GM12878 (cell line): ENCODE measurements around the gene TGFB1. TPM values are rescaled to one million over a fixed set of nuclear protein-coding genes. Genes with fewer than 3 reads are reported as not detected.

ENCODE experiments used
- ATAC-seq: fragments of 200-7000 bp; cut with Tn5 transposase; 3 replicates; pipeline ENCODE4 v1.9.1; 2020; ENCODE audit warnings: mild to moderate bottlenecking, moderate library complexity
- BruUV-seq: library from RNA; stranded (reverse); fragments of 400-500 nt; replicated peaks from 2 replicates; lab custom pipeline; 2021; lab: Mats Ljungman, UMichigan
- CTCF ChIA-PET: fragments of 300-600 bp; sonication (Branson Sonifier 250); formaldehyde crosslinking; extraction: SDS; loops from one replicate; lab custom pipeline; 2021; ENCODE audit warnings: inconsistent platforms; lab: Yijun Ruan, JAX
- POLR2A ChIA-PET: fragments of 350-600 bp; formaldehyde crosslinking; extraction: SDS; loops from one replicate; lab custom pipeline; 2021; ENCODE audit warnings: inconsistent platforms; lab: Charles Lee
- RAD21 ChIA-PET: fragments of 300-600 bp; sonication (Branson Sonifier 250); formaldehyde crosslinking; loops from one replicate; lab custom pipeline; 2023; ENCODE audit warnings: antibody characterized with exemption; ENCODE audit not compliant: unreplicated experiment; lab: Charles Lee
- SMC1A ChIA-PET: fragments of 300-600 bp; sonication (Branson Sonifier 250); formaldehyde crosslinking; loops from one replicate; lab custom pipeline; 2023; ENCODE audit not compliant: unreplicated experiment, uncharacterized antibody; lab: Charles Lee
- DNase-seq: peaks from one replicate; pipeline ENCODE4 v3.0.0-alpha.2; 2011; ENCODE audit warnings: low read depth, low spot score
- FAIRE-seq: peaks from 3 replicates; lab custom pipeline; 2011; peaks lifted over from hg19 to GRCh38; lab: Jason Lieb, UNC
- H2AFZ ChIP-seq: 2 replicates; pipeline ENCODE4 v1.6.0; 2011; ENCODE audit warnings: low read depth, low read length, control low read depth; ENCODE audit not compliant: control insufficient read depth
- H3K27ac ChIP-seq: 2 replicates; pipeline ENCODE4 v1.5.1; 2011; ENCODE audit warnings: control low read depth; ENCODE audit not compliant: control insufficient read depth, insufficient read depth
- H3K27me3 ChIP-seq, 2 experiments: replicated peaks in 1 of 2; 2 replicates each; pipeline versions ENCODE4 v1.6.0 to v1.6.1; 2011; ENCODE audit warnings: low read length in 1 of 2; ENCODE audit not compliant: control insufficient read depth in 2 of 2, insufficient read depth in 2 of 2
- H3K36me3 ChIP-seq, 2 experiments: 2 replicates each; pipeline ENCODE4 v1.5.1; 2011; ENCODE audit warnings: low read length in 1 of 2; ENCODE audit not compliant: control insufficient read depth in 2 of 2, insufficient read depth in 2 of 2
- H3K4me1 ChIP-seq: 2 replicates; pipeline ENCODE4 v1.6.1; 2011; ENCODE audit warnings: mild to moderate bottlenecking, low read length, moderate library complexity, mixed read lengths; ENCODE audit not compliant: control insufficient read depth, insufficient read depth
- H3K4me2 ChIP-seq: 2 replicates; pipeline ENCODE4 v1.6.0; 2011; ENCODE audit warnings: control low read depth; ENCODE audit not compliant: control insufficient read depth, insufficient read depth
- H3K4me3 ChIP-seq: fragments of 200-600 bp; sonication (generic); 2 replicates; pipeline ENCODE4 v1.5.1; 2016
- H3K79me2 ChIP-seq: 2 replicates; pipeline ENCODE4 v1.6.0; 2011; ENCODE audit warnings: low read length; ENCODE audit not compliant: control insufficient read depth, insufficient read depth
- H3K9ac ChIP-seq: 2 replicates; pipeline ENCODE4 v1.8.0; 2011; ENCODE audit warnings: low read length, control low read depth, mixed read lengths; ENCODE audit not compliant: control insufficient read depth, insufficient read depth
- H3K9me3 ChIP-seq: replicated peaks from 3 replicates; pipeline ENCODE4 v1.5.1; 2011; ENCODE audit warnings: mild to moderate bottlenecking, low read length; ENCODE audit not compliant: control insufficient read depth, insufficient read depth
- H4K20me1 ChIP-seq: 2 replicates; pipeline ENCODE4 v1.6.0; 2011; ENCODE audit not compliant: control insufficient read depth, insufficient read depth
- ASH2L ChIP-seq: fragments of 300-600, 200-600 bp; sonication (generic); IDR thresholded peaks from 2 replicates; pipeline ENCODE4 v1.6.1; 2017; ENCODE audit warnings: low read depth, mild to moderate bottlenecking, borderline replicate concordance
- CBX5 ChIP-seq: sonication (generic); IDR thresholded peaks from 2 replicates; pipeline ENCODE4 v1.6.1; 2016; ENCODE audit warnings: low read depth, moderate library complexity, mild to moderate bottlenecking, inconsistent platforms
- CEBPZ ChIP-seq: fragments of 150-350 bp; IDR thresholded peaks from 2 replicates; pipeline ENCODE4 v1.6.1; 2016; ENCODE audit warnings: low read depth, low read length
- ETV6 ChIP-seq, 2 experiments: fragments of 450-650 bp in 1 of 2; IDR thresholded peaks in 1 of 2; conservative IDR thresholded peaks in 1 of 2; 2 replicates each; pipeline ENCODE4 v1.6.1; 2014; ENCODE audit warnings: antibody characterized with exemption in 1 of 2, borderline replicate concordance in 1 of 2, low read depth in 1 of 2, mild to moderate bottlenecking in 1 of 2, moderate library complexity in 1 of 2
- GABPA ChIP-seq: IDR thresholded peaks from 2 replicates; pipeline ENCODE4 v1.6.1; 2014; ENCODE audit warnings: antibody characterized with exemption, low read depth, mild to moderate bottlenecking, inconsistent platforms
- GATAD2B ChIP-seq: fragments of 450-650 bp; conservative IDR thresholded peaks from 2 replicates; pipeline ENCODE4 v1.6.1; 2017; ENCODE audit warnings: low read depth, mild to moderate bottlenecking, moderate library complexity
- MYB ChIP-seq: fragments of 150-350 bp; IDR thresholded peaks from 2 replicates; pipeline ENCODE4 v1.6.1; 2014; ENCODE audit warnings: mild to moderate bottlenecking, low read depth, low read length, borderline replicate concordance
- PKNOX1 ChIP-seq: fragments of 450-650 bp; IDR thresholded peaks from 2 replicates; pipeline ENCODE4 v1.6.1; 2016; ENCODE audit warnings: mild to moderate bottlenecking
- RFX5 ChIP-seq: IDR thresholded peaks from 2 replicates; pipeline ENCODE4 v1.6.1; 2011; ENCODE audit warnings: low read depth, low read length, improper control_type of control experiment
- SKIL ChIP-seq: fragments of 450-650 bp; IDR thresholded peaks from 2 replicates; pipeline ENCODE4 v1.6.1; 2017; ENCODE audit warnings: mild to moderate bottlenecking, low read depth, inconsistent platforms; ENCODE audit not compliant: poor library complexity, severe bottlenecking
- SMAD1 ChIP-seq: fragments of 450-650 bp; IDR thresholded peaks from 2 replicates; pipeline ENCODE4 v1.6.1; 2018; ENCODE audit warnings: mild to moderate bottlenecking, low read depth; ENCODE audit not compliant: partially characterized antibody
- SMAD5 ChIP-seq: IDR thresholded peaks from 2 replicates; pipeline ENCODE4 v1.6.1; 2016; ENCODE audit warnings: antibody characterized with exemption, low read depth
- SP1 ChIP-seq: IDR thresholded peaks from one replicate; pipeline ENCODE4 v1.6.1; 2011; ENCODE audit warnings: low read depth, low read length
- SREBF2 ChIP-seq: IDR thresholded peaks from 2 replicates; pipeline ENCODE4 v1.6.1; 2012; ENCODE audit warnings: mild to moderate bottlenecking, low read length
- SRF ChIP-seq, 2 experiments: IDR thresholded peaks; 2 replicates each; pipeline ENCODE4 v1.6.1; 2011; ENCODE audit warnings: low read depth in 2 of 2, low read length in 2 of 2, mild to moderate bottlenecking in 1 of 2, moderate library complexity in 1 of 2
- TARDBP ChIP-seq: IDR thresholded peaks from 2 replicates; pipeline ENCODE4 v1.6.1; 2016; ENCODE audit warnings: borderline replicate concordance
- TCF12 ChIP-seq: IDR thresholded peaks from 2 replicates; pipeline ENCODE4 v1.6.1; 2011; ENCODE audit warnings: low read depth, mild to moderate bottlenecking, low read length
- WRNIP1 ChIP-seq: IDR thresholded peaks from 2 replicates; pipeline ENCODE4 v1.6.1; 2011; ENCODE audit warnings: low read depth, low read length, improper control_type of control experiment, borderline replicate concordance
- ZNF384 ChIP-seq: IDR thresholded peaks from 2 replicates; pipeline ENCODE4 v1.6.1; 2012; ENCODE audit warnings: low read depth, mild to moderate bottlenecking, low read length, improper control_type of control experiment, borderline replicate concordance
- WGBS: methylation state at CpG from one replicate; pipeline ENCODE4 v1.1.6; 2016; ENCODE audit warnings: low lambda C conversion rate; ENCODE audit not compliant: insufficient replicate concordance, insufficient coverage; ENCODE audit errors: missing lambda C conversion rate; 5-methylcytosine and 5-hydroxymethylcytosine counted together
- in situ Hi-C: fragments of 300-500 bp; cut with MboI; formaldehyde crosslinking; loops from 9 replicates; pipeline ENCODE4 v1.14.3; 2018; ENCODE audit warnings: mixed read lengths
- intact Hi-C: fragments of 100-400 bp; cut with micrococcal nuclease; formaldehyde crosslinking; loops from one replicate; pipeline ENCODE4 v1.14.2; 2022; ENCODE audit not compliant: unreplicated experiment
- polyA plus RNA-seq, 11 experiments: library from polyadenylated mRNA; depleted of rRNA in 4 of 11; unstranded in 6 of 11; stranded (reverse) in 5 of 11; fragments of >200 nt; fragmentation: Nextera tagmentation in 4 of 11; fragmentation: Illumina TruSeq in 1 of 11; extraction: Ambion mirVana in 4 of 11; extraction: Trizol in 1 of 11; gene quantifications; 1 replicate in 1 of 11; 2 replicates in 10 of 11; pipeline versions ENCODE4 v1.2.1 to v1.2.3, GENCODE V29; 2011 to 2016; ENCODE audit warnings: inconsistent platforms in 2 of 11, missing spikeins in 2 of 11, low read depth in 1 of 11
- total RNA-seq, 4 experiments: library from RNA; depleted of rRNA in 3 of 4; stranded (reverse); fragments of >200 nt in 3 of 4; fragmentation: Illumina TruSeq in 1 of 4; extraction: Trizol in 1 of 4; gene quantifications; 2 replicates each; pipeline versions ENCODE4 v1.2.1 to v1.2.3, GENCODE V29; 2013 to 2021

TGFB1 gene
- total and polyA plus RNA-seq, 10 of the 15 experiments (the other 5 are each of a cell fraction or from before 2014, with no cell fraction given) = 0.23 to 120 (median 10.9) TPM

- H3K4me2 ChIP-seq = no peak overlapping the region
- H3K79me2 ChIP-seq = peaks cover 11% of the 10 kb centered on the region
- DNase-seq (no peak), ATAC-seq (no peak), FAIRE-seq (no peak)
- H2AFZ ChIP-seq = no peak overlapping the region
- no peak overlapping the region for H3K4me3 ChIP-seq
- in situ Hi-C loops (no loop called here), intact Hi-C loops (no loop called here)
- no peak overlapping the region for H3K27ac ChIP-seq
- H3K9ac ChIP-seq = no peak overlapping the region
- TF ChIP-seq TARDBP = no peak
- no peak for TF ChIP-seq SP1
- no peak for TF ChIP-seq TCF12
- no peak for TF ChIP-seq GABPA
- TF ChIP-seq ETV6 (conservative IDR thresholded peaks at IDR 0.05 in 1 of 2, IDR thresholded peaks at IDR 0.05 in 1 of 2; ENCODE audit: borderline replicate concordance in 1 of 2, low read depth in 1 of 2) = no peak
- no peak for TF ChIP-seq RFX5
- no peak for TF ChIP-seq SMAD1
- TF ChIP-seq MYB = no peak
- TF ChIP-seq SREBF2 = no peak
- TF ChIP-seq SRF (IDR thresholded peaks at IDR 0.05; ENCODE audit: low read depth in 2 of 2, low read length in 2 of 2) = no peak
- TF ChIP-seq WRNIP1 = no peak
- no peak for TF ChIP-seq SMAD5
- TF ChIP-seq PKNOX1 = no peak
- no peak for TF ChIP-seq GATAD2B
- TF ChIP-seq ASH2L = no peak
- no peak for TF ChIP-seq CBX5
- no peak for TF ChIP-seq CEBPZ
- TF ChIP-seq SKIL = no peak
- TF ChIP-seq ZNF384 = no peak
- BruUV-seq = no TSS peak
- peaks cover 15 to 16% of the 10 kb centered on the region in 2 experiments for H3K36me3 ChIP-seq
- H3K4me1 ChIP-seq = peaks cover 45% of the 10 kb centered on the region
- no peaks in the 10 kb centered on the region for H3K27me3 ChIP-seq
- ChIA-PET RAD21 (no interaction called here), POLR2A (no interaction called here), CTCF (no interaction called here), SMC1A (no interaction called here)
- H4K20me1 ChIP-seq = no peaks in the 10 kb centered on the region
- WGBS = 90% methylated on average over 4 of the region's 4 CpGs
- no peaks in the 10 kb centered on the region for H3K9me3 ChIP-seq
Observed at GRCh38 chr19:41330481-41330880, 23.2 kb downstream of the TGFB1 start.
